HG03095 (cell line): Measurements from ENCODE around the gene SCIMP.
A peak's percentile ranks its signal among the peaks of the same experiment; 100 is the strongest.
"Not testable (repeated sequence)": the region's sequence is repeated elsewhere in the genome, so short reads cannot be mapped to it uniquely, and the experiment has no call there.

ENCODE experiments used
- ATAC-seq: cut with Tn5 transposase; IDR thresholded peaks from one replicate; pipeline ENCODE4 v1.9.1; 2021; ENCODE audit warnings: moderate library complexity; ENCODE audit not compliant: unreplicated experiment

SCIMP gene

GRCh38 chr17:5238333-5238732 is 3.7 kb upstream of the SCIMP start:
- no peak for ATAC-seq

GRCh38 chr17:5237541-5238016 is 2.9 kb upstream of the SCIMP start:
- ATAC-seq, result peak; percentile 40

GRCh38 chr17:5236938-5237540 is 2.4 kb upstream of the SCIMP start:
- no peak for ATAC-seq

- ATAC-seq, result not testable (repeated sequence)
Measured at GRCh38 chr17:5233492-5233891, 1.2 kb downstream of the SCIMP start.

GRCh38 chr17:5226940-5227878 is 7.5 kb downstream of the SCIMP start:
- ATAC-seq, result no peak

GRCh38 chr17:5225668-5226457 is 8.8 kb downstream of the SCIMP start:
- no peak for ATAC-seq

- ATAC-seq, result not testable (repeated sequence)
Measured at GRCh38 chr17:5221912-5222311, 12.7 kb downstream of the SCIMP start.

- ATAC-seq, result no peak
Measured at GRCh38 chr17:5220074-5220473, 14.6 kb downstream of the SCIMP start.

- no peak for ATAC-seq
Measured at GRCh38 chr17:5219536-5219935, 15.1 kb downstream of the SCIMP start.

GRCh38 chr17:5217562-5217961 is 17.1 kb downstream of the SCIMP start:
- ATAC-seq, result not testable (repeated sequence)

- ATAC-seq, result no peak
Measured at GRCh38 chr17:5211458-5211857, 23.2 kb downstream of the SCIMP start.

- ATAC-seq, result no peak
Measured at GRCh38 chr17:5210614-5211252, 23.9 kb downstream of the SCIMP start.

GRCh38 chr17:5210091-5210490 is 24.6 kb downstream of the SCIMP start:
- ATAC-seq, result no peak

- no peak for ATAC-seq
Measured at GRCh38 chr17:5209396-5209795, 25.3 kb downstream of the SCIMP start.

GRCh38 chr17:5203908-5204294 is 30.8 kb downstream of the SCIMP start:
- no peak for ATAC-seq

- ATAC-seq, result no peak
Measured at GRCh38 chr17:5203178-5203907, 31.3 kb downstream of the SCIMP start.

- ATAC-seq, result no peak
Measured at GRCh38 chr17:5201011-5201410, 33.6 kb downstream of the SCIMP start.

GRCh38 chr17:5200360-5200759 is 34.3 kb downstream of the SCIMP start:
- ATAC-seq, result no peak

GRCh38 chr17:5198472-5198871 is 36.2 kb downstream of the SCIMP start:
- no peak for ATAC-seq

- no peak for ATAC-seq
Measured at GRCh38 chr17:5194346-5194745, 40.3 kb downstream of the SCIMP start.
